IMR-90 (cell line): ENCODE results near the gene C5AR2. TPM values are rescaled to one million over a fixed set of nuclear protein-coding genes. Genes with fewer than 3 reads are reported as not detected.

Experiments
- ATAC-seq: fragments of 200-7000 bp; cut with Tn5 transposase; 2 replicates; pipeline ENCODE4 v1.9.1; 2020; ENCODE audit warnings: low read depth, mild to moderate bottlenecking, moderate library complexity
- BruUV-seq: library from RNA; stranded (reverse); fragments of 400-500 nt; replicated peaks from 2 replicates; lab custom pipeline; 2021; lab: Mats Ljungman, UMichigan
- CTCF ChIA-PET: fragments of 300-600 bp; formaldehyde crosslinking; extraction: SDS; loops from one replicate; lab custom pipeline; 2021; ENCODE audit warnings: antibody characterized with exemption; lab: Yijun Ruan, JAX
- POLR2A ChIA-PET: fragments of 300-600 bp; sonication (Branson Sonifier 250); formaldehyde crosslinking; loops from one replicate; lab custom pipeline; 2022; ENCODE audit warnings: antibody characterized with exemption; ENCODE audit not compliant: unreplicated experiment; lab: Charles Lee
- DNase-seq: peaks from one replicate; pipeline ENCODE4 v3.0.0; 2013
- H2AFZ ChIP-seq: replicated peaks from 2 replicates; pipeline ENCODE3; 2013; ENCODE audit warnings: low read length, mild to moderate bottlenecking; ENCODE audit not compliant: poor library complexity
- H2AK5ac ChIP-seq: 2 replicates; pipeline ENCODE4 v1.6.1; 2013; ENCODE audit warnings: low read depth, low read length, inconsistent platforms
- H2AK9ac ChIP-seq: replicated peaks from 2 replicates; pipeline ENCODE3; 2013; ENCODE audit warnings: mild to moderate bottlenecking, low read depth, low read length, moderate library complexity; ENCODE audit not compliant: poor library complexity
- H2BK120ac ChIP-seq: 2 replicates; pipeline ENCODE4 v1.6.1; 2013; ENCODE audit warnings: low read depth, low read length, inconsistent platforms
- H2BK15ac ChIP-seq: 3 replicates; pipeline ENCODE4 v1.6.1; 2013; ENCODE audit warnings: low read depth, low read length, inconsistent platforms
- H2BK20ac ChIP-seq: 2 replicates; pipeline ENCODE4 v1.6.1; 2013; ENCODE audit warnings: low read depth, mild to moderate bottlenecking, inconsistent platforms, low read length, moderate library complexity
- H2BK5ac ChIP-seq: 2 replicates; pipeline ENCODE4 v1.6.1; 2013; ENCODE audit warnings: mild to moderate bottlenecking, low read depth, low read length, inconsistent platforms; ENCODE audit not compliant: poor library complexity, severe bottlenecking
- H3K14ac ChIP-seq: replicated peaks from 2 replicates; pipeline ENCODE4 v1.6.1; 2013; ENCODE audit warnings: low read depth, low read length, inconsistent platforms
- H3K18ac ChIP-seq: 2 replicates; pipeline ENCODE4 v1.6.1; 2013; ENCODE audit warnings: low read depth, low read length, control low read depth
- H3K23ac ChIP-seq: 2 replicates; pipeline ENCODE4 v1.6.1; 2013; ENCODE audit warnings: low read depth, low read length, inconsistent platforms
- H3K27ac ChIP-seq: 2 replicates; pipeline ENCODE4 v1.5.1; 2013; ENCODE audit warnings: mild to moderate bottlenecking, control low read depth, low read length; ENCODE audit not compliant: insufficient read depth
- H3K27me3 ChIP-seq: 2 replicates; pipeline ENCODE4 v1.6.1; 2013; ENCODE audit warnings: low read length; ENCODE audit not compliant: control insufficient read depth, insufficient read depth
- H3K36me3 ChIP-seq: 2 replicates; pipeline ENCODE4 v1.6.1; 2013; ENCODE audit warnings: low read length, mixed read lengths; ENCODE audit not compliant: control insufficient read depth, insufficient read depth
- H3K4ac ChIP-seq: 2 replicates; pipeline ENCODE4 v1.6.1; 2013; ENCODE audit warnings: low read depth, low read length, inconsistent platforms
- H3K4me1 ChIP-seq: 2 replicates; pipeline ENCODE4 v1.6.1; 2013; ENCODE audit warnings: low read length, mixed read lengths; ENCODE audit not compliant: control insufficient read depth, insufficient read depth
- H3K4me2 ChIP-seq: 2 replicates; pipeline ENCODE4 v1.6.1; 2013; ENCODE audit warnings: low read depth, mild to moderate bottlenecking, control low read depth, low read length, moderate library complexity
- H3K4me3 ChIP-seq: 2 replicates; pipeline ENCODE4 v1.5.1; 2013; ENCODE audit warnings: low read depth, mild to moderate bottlenecking, control low read depth, low read length, moderate library complexity; ENCODE audit not compliant: insufficient read depth
- H3K56ac ChIP-seq: 2 replicates; pipeline ENCODE4 v1.6.1; 2013; ENCODE audit warnings: low read length, inconsistent platforms; ENCODE audit not compliant: insufficient read depth; ENCODE audit errors: extremely low read depth
- H3K79me1 ChIP-seq, 2 experiments: 2 replicates each; pipeline ENCODE4 v1.6.1; 2013; ENCODE audit warnings: low read length in 2 of 2, inconsistent platforms in 1 of 2, low read depth in 1 of 2
- H3K9ac ChIP-seq: 2 replicates; pipeline ENCODE4 v1.6.1; 2013; ENCODE audit warnings: low read depth, low read length, control low read depth
- H3K9me1 ChIP-seq: 2 replicates; pipeline ENCODE4 v1.6.1; 2013; ENCODE audit warnings: low read length, inconsistent platforms; ENCODE audit not compliant: insufficient read depth
- H3K9me3 ChIP-seq: 2 replicates; pipeline ENCODE4 v1.6.1; 2013; ENCODE audit warnings: low read length; ENCODE audit not compliant: control insufficient read depth, insufficient read depth
- H4K20me1 ChIP-seq: 2 replicates; pipeline ENCODE4 v1.6.1; 2013; ENCODE audit warnings: low read length, inconsistent platforms; ENCODE audit not compliant: insufficient read depth
- H4K5ac ChIP-seq: 2 replicates; pipeline ENCODE4 v1.6.1; 2013; ENCODE audit warnings: mild to moderate bottlenecking, low read depth, low read length, control low read depth
- H4K8ac ChIP-seq, 2 experiments: 2 replicates each; pipeline ENCODE4 v1.6.1; 2013; ENCODE audit warnings: low read depth in 2 of 2, low read length in 2 of 2, control low read depth in 1 of 2, inconsistent platforms in 1 of 2
- H4K91ac ChIP-seq: 2 replicates; pipeline ENCODE4 v1.6.1; 2013; ENCODE audit warnings: low read depth, low read length, inconsistent platforms; ENCODE audit not compliant: insufficient read depth
- BHLHE40 ChIP-seq: fragments of 150-350 bp; IDR thresholded peaks from 2 replicates; pipeline ENCODE4 v1.6.1; 2016; ENCODE audit warnings: mild to moderate bottlenecking, low read depth, low read length
- CHD1 ChIP-seq: IDR thresholded peaks from 2 replicates; pipeline ENCODE4 v1.6.1; 2012; ENCODE audit warnings: low read depth, low read length, improper control_type of control experiment
- MXI1 ChIP-seq: IDR thresholded peaks from 2 replicates; pipeline ENCODE4 v1.6.1; 2012; ENCODE audit warnings: low read depth, mild to moderate bottlenecking, low read length, moderate library complexity, borderline replicate concordance
- POLR2A ChIP-seq: IDR thresholded peaks from 2 replicates; pipeline ENCODE4 v1.6.1; 2012; ENCODE audit warnings: mild to moderate bottlenecking, low read depth, low read length
- WGBS, 2 experiments: methylation state at CpG; one replicate each; pipeline versions ENCODE4 v1.1.5 to v1.1.7; 2013; ENCODE audit warnings: missing lambda C conversion rate in 2 of 2; ENCODE audit not compliant: insufficient read length in 1 of 2; ENCODE audit errors: extremely low coverage in 2 of 2; 5-methylcytosine and 5-hydroxymethylcytosine counted together
- dilution Hi-C: fragments of 300-500 bp; cut with HindIII; formaldehyde crosslinking; loops from one replicate; pipeline ENCODE4 v1.14.3; 2018; ENCODE audit warnings: low sequenced_read_pairs; ENCODE audit not compliant: unreplicated experiment
- in situ Hi-C: fragments of 300-500 bp; cut with MboI; formaldehyde crosslinking; loops from 3 replicates; pipeline ENCODE4 v1.14.3; 2019; ENCODE audit warnings: low sequenced_read_pairs, inconsistent platforms, mixed read lengths
- intact Hi-C: fragments of 100-400 bp; cut with micrococcal nuclease; formaldehyde crosslinking; loops from 2 replicates; pipeline ENCODE4 v1.10.0; 2022
- polyA plus RNA-seq, 3 experiments: library from polyadenylated mRNA; depleted of rRNA; stranded (reverse); fragments of >200 nt; gene quantifications; 2 replicates each; pipeline ENCODE4 v1.2.3, GENCODE V29; 2012; ENCODE audit warnings: low replicate concordance in 1 of 3
- total RNA-seq: library from RNA; depleted of rRNA; stranded (reverse); fragments of >200 nt; gene quantifications from 2 replicates; pipeline ENCODE4 v1.2.3, GENCODE V29; 2012
- TF ChIP-seq, protein P1 (sequence below): fragments of 150-350 bp; IDR thresholded peaks from 2 replicates; pipeline ENCODE4 v1.6.1; 2017; ENCODE audit warnings: mild to moderate bottlenecking, antibody characterized with exemption, low read length, low read depth

C5AR2 gene
- total and polyA plus RNA-seq, 2 of the 4 experiments (the other 2 are of a cell fraction): not detected

DNA sequence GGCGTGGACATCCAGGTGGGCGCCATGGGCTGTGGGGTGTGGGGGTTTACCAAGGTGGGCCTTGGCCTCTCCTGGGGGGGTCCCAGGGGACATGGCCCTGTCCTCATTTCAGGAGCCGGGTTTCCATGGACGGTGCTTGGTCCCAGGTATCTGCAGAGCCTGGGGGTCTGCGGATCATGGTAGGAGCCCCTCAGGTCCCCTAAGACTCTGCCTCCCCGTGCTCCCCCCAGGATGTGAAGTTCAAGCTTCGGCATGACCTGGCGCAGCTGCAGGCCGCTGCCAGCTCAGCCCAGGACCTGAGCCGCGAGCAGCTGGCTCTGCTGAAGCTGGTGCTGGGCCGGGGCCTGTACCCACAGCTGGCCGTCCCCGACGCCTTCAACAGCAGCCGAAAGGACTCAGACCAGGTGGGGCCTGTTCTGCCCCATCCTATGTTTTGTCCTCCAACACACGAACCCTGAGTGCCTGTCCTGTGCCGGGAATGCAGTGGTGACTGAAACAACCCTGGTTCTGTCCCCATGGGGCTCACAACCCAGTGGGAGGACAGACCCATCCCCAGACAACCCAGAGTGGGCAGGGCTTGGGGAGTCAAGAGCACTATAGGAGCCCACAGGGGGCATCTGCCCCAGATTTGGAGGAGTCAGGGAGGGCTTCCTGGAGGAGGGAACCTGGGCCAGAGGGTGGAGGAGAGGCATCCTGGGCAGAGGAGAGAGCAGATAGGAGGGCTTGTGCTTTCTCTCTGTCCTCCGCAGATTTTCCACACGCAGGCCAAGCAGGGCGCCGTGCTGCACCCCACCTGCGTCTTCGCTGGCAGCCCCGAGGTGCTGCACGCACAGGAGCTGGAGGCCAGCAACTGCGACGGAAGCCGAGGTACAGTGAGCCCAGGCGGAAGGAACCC lies 44.0 kb downstream of the C5AR2 start:
- peaks cover 7 to 18% of the 10 kb centered on the region in 2 experiments; a peak in 3 of 4 replicates for H3K79me1 ChIP-seq
- no peak overlapping the region for H3K27ac ChIP-seq
- 0 out of 2 replicates have a peak, but pooled peaks cover 5% of the 10 kb centered on the region for H3K9me1 ChIP-seq
- no peak overlapping the region for H4K5ac ChIP-seq
- H2AFZ ChIP-seq: no peak overlapping the region
- no peak for DNase-seq
- no peak overlapping the region for H3K56ac ChIP-seq
- no peak for ATAC-seq
- H4K91ac ChIP-seq: no peak overlapping the region
- no peak overlapping the region for H3K4me2 ChIP-seq
- TF ChIP-seq CHD1: no peak
- TF ChIP-seq, protein P1, sequence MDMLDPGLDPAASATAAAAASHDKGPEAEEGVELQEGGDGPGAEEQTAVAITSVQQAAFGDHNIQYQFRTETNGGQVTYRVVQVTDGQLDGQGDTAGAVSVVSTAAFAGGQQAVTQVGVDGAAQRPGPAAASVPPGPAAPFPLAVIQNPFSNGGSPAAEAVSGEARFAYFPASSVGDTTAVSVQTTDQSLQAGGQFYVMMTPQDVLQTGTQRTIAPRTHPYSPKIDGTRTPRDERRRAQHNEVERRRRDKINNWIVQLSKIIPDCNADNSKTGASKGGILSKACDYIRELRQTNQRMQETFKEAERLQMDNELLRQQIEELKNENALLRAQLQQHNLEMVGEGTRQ: no peak
- no peak for TF ChIP-seq BHLHE40
- TF ChIP-seq POLR2A: no peak
- no peak for TF ChIP-seq MXI1
- H4K8ac ChIP-seq: no peak overlapping the region
- in situ Hi-C loops (no loop called here), intact Hi-C loops (no loop called here), dilution Hi-C loops (no loop called here)
- no peak overlapping the region for H3K4ac ChIP-seq
- no peak overlapping the region for H3K23ac ChIP-seq
- no peaks in the 10 kb centered on the region for H3K9me3 ChIP-seq
- H3K27me3 ChIP-seq: no peaks in the 10 kb centered on the region
- H3K18ac ChIP-seq: no peak overlapping the region
- no peak overlapping the region for H2BK15ac ChIP-seq
- H3K4me1 ChIP-seq: no peaks in the 10 kb centered on the region
- no peak overlapping the region for H2AK5ac ChIP-seq
- H2BK120ac ChIP-seq: no peak overlapping the region
- 94% methylated on average over 13 of the region's 30 CpGs; no CpG with 5 or more reads in 1 of the 2 experiments for WGBS, 2 experiments
- BruUV-seq: no TSS peak
- peaks cover 77% of the 10 kb centered on the region for H3K36me3 ChIP-seq
- peaks cover 13% of the 10 kb centered on the region; the same call in 1 of the 2 replicates for H4K20me1 ChIP-seq
- ChIA-PET POLR2A (no interaction called here), CTCF (no interaction called here)
- no peak overlapping the region for H3K4me3 ChIP-seq
- H2BK5ac ChIP-seq: no peak overlapping the region
- no peak overlapping the region for H2BK20ac ChIP-seq
- H3K9ac ChIP-seq: no peak overlapping the region
- no peak overlapping the region for H3K14ac ChIP-seq
- no peak overlapping the region for H2AK9ac ChIP-seq
